PC-3 (cell line): Measurements from ENCODE around the gene WASHC2A.
"Not testable (repeated sequence)": the region's sequence is repeated elsewhere in the genome, so short reads cannot be mapped to it uniquely, and the experiment has no call there.

ENCODE experiments used
- CTCF ChIP-seq: fragments of 300-600 bp; sonication (generic); conservative IDR thresholded peaks from 2 replicates; pipeline ENCODE4 v1.5.1; 2017; ENCODE audit warnings: antibody characterized with exemption, low read depth, mild to moderate bottlenecking, low read length
- EZH2 ChIP-seq: fragments of 300-600 bp; sonication (generic); IDR thresholded peaks from one replicate; pipeline ENCODE4 v1.6.1; 2017; ENCODE audit warnings: antibody characterized with exemption, mild to moderate bottlenecking, low read length; ENCODE audit not compliant: unreplicated experiment
- EZH2phosphoT487 ChIP-seq: fragments of 300-600 bp; sonication (generic); IDR thresholded peaks from 2 replicates; pipeline ENCODE4 v1.6.1; 2018; ENCODE audit warnings: mild to moderate bottlenecking, antibody characterized with exemption, low read length, borderline replicate concordance

GRCh38 chr10:50067546-50068351 lies at the start of gene WASHC2A:
- not testable (repeated sequence) for TF ChIP-seq CTCF, EZH2phosphoT487, EZH2
